Suprapubic skin (tissue), 4 donors: ENCODE measurements around the gene NEU1.

ENCODE experiments used
- CTCF ChIP-seq, 2 donors: fragments of 200-600 bp in 1 of 2; fragments of 450-650 bp in 1 of 2; sonication (generic) in 1 of 2; IDR thresholded peaks; one replicate each; pipeline ENCODE4 v1.5.1; 2016 to 2019; ENCODE audit warnings: antibody characterized with exemption in 2 of 2, mild to moderate bottlenecking in 1 of 2, moderate library complexity in 1 of 2
- EP300 ChIP-seq: sonication (generic); formaldehyde crosslinking; IDR thresholded peaks from one replicate; pipeline ENCODE4 v1.6.1; 2017; ENCODE audit warnings: antibody characterized with exemption
- POLR2A ChIP-seq, 2 donors: fragments of 450-650 bp; IDR thresholded peaks; one replicate each; pipeline ENCODE4 v1.6.1; 2017; ENCODE audit warnings: antibody characterized with exemption in 2 of 2, mild to moderate bottlenecking in 2 of 2, moderate library complexity in 2 of 2
- POLR2AphosphoS5 ChIP-seq, 3 donors: sonication (generic); formaldehyde crosslinking; IDR thresholded peaks; one replicate each; pipeline ENCODE4 v1.6.1; 2017; ENCODE audit warnings: antibody characterized with exemption in 3 of 3

- TF ChIP-seq CTCF (IDR thresholded peaks at IDR 0.05) = no peak
- TF ChIP-seq POLR2AphosphoS5 (IDR thresholded peaks at IDR 0.05) = no peak
- no peak for TF ChIP-seq EP300
- no peak for TF ChIP-seq POLR2A (IDR thresholded peaks at IDR 0.05)
These were observed 17.3 kb upstream of the NEU1 start for GRCh38 chr6:31879901-31880300.
